ENCODE measurements around the gene PPFIA2. TPM values are rescaled to one million over a fixed set of nuclear protein-coding genes. Genes with fewer than 3 reads are reported as not detected.

Gene PPFIA2
- total RNA-seq, 1 donor from 2014 or later, result not detected

DNA sequence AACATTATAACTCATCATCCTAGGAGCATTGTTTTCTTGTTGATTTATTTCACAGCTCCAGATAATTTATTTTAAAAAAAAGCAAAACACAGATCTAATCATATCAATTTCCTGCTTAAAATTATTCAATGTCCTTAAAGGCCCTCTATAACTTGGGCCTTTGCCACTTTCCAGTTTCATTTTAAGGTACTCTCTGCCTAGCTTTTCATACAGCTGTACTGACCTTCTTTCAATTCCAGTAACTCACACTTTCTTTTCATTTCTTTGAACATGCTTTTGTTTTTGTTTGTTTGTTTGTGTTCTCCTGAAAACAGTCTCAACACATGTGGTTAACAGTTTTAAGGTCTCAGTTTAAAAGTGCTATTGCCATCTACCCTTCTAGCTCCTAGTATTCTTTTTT is 399.4 kb downstream of the PPFIA2 start:
- intact Hi-C loops (cut with micrococcal nuclease), result no loop called here

DNA sequence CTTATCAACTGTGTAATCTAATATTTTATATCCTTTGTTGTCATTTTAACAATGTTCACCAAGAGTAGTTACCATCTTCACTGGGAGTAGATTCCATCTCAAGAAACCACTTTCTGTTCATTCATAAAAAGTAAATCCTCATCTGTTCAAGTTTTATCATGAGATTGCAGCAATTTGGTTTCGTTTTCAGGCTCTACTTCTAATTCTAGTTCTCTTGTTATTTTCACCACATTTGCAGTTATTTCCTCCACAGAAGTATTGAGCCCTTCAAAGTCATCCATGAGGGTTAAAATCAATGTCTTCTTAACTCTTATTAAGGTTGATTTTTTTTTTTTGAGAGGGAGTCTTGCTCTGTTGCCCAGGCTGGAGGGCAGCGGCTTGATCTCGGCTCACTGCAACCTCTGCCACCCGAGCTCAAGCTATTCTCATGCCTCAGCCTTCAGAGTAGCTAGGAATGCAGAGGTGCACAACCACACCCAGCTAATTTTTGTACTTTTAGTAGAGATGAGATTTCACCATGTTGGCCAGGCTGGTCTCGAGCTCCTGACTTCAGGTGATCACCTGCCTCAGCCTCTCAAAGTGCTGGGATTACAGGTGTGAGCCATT is 404.7 kb downstream of the PPFIA2 start:
- intact Hi-C loops (cut with micrococcal nuclease), result no loop called here

DNA sequence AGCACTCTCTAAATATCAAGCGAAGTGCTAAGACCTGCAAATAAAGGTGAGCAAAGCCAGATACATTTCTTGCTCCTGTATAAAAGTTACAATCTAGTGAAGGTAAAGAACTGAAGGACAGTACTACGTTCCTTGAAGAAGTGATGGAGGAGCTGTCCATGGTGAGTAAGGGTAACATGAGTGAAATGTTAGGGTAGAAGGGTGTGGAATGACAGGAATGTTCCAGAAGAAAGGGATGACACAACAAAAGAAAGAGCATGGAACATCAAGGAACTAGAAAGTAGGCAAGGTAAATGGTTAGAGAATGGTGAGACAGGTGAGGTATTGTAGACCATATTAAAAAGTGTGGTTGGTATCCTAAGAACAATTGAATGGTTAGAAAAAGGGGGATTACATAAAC is 408.8 kb downstream of the PPFIA2 start:
- intact Hi-C loops (cut with micrococcal nuclease), result no loop called here

DNA sequence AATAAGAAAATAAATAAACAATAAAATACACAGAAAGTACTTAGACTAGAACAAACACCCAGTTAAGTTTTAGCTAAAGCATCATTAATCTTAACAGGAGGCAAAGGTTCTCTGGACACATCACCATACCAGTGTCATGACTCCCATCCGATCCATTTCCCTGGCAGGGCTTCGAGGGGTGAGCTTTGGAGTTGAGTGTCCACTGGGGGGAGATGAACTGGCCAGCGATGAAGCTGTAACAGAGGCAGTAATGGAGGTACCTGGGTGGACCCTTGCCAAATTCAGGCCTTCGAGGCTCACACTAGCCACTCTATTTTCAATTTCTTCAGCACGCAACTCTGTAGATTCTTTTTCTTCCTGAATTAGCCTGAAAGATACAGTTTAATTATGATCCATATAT is 411.7 kb downstream of the PPFIA2 start:
- intact Hi-C loops (cut with micrococcal nuclease), result no loop called here

- intact Hi-C loops (cut with micrococcal nuclease), result no loop called here
Observed at GRCh38 chr12:81340910-81341309, 418.2 kb downstream of the PPFIA2 start.

DNA sequence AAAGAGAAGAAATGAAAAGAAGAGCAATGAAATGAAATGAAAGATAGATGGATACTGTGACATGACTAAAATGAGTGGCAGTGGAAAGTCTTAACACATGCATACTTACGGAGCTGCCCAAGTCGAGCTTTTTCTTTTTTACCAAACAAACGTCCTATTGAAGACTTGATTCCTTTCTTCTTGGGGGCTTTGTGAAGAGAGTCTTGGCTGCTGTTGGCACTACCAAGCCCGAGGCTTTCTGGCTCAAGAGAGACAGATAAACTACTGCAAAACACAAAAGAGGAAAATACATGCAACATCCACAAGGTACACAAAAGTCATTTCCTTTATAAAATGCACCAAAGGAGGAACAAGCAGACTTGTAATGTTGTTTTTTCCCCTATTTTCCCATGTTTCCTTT is 420.1 kb downstream of the PPFIA2 start:
- intact Hi-C loops (cut with micrococcal nuclease), result no loop called here

GRCh38 chr12:81337886-81338285 is 421.3 kb downstream of the PPFIA2 start:
- intact Hi-C loops (cut with micrococcal nuclease), result no loop called here

DNA sequence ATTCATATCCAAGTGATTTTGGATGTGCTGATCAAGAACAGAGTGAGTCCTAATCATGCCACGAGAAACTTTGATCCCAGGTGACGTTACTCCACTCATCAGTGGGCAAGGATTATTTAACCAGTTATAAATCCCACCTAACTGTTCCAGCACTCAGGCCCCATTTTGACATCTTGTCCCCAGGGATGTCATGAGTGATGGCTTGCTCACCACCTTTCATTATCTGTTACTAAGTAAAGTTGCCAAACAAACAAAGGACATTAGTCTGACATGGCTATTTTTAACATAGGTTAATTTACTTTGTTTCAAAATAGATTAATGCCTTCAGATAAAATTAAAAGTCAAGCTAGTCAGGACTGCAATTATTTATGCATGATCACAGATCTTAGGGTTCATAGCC is 425.3 kb downstream of the PPFIA2 start:
- intact Hi-C loops (cut with micrococcal nuclease), result no loop called here

DNA sequence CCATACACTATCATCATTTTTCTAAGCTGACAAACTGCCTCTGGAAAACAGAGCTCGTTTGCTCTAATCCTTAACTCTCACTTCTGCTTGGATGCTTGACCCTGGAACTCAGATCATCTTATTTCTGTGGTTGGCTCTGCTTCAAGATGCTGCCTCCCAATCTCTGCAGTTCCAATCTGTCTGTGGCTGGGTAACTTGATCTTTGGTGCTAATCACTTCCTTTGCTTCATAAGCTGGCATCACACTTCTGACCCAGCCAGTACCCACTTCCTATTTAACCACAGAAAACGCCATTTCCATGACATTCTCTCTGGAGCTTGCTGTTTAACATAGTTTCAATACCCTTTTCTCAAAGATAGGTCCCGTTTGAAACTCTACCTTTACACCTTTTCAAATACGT is 427.1 kb downstream of the PPFIA2 start:
- intact Hi-C loops (cut with micrococcal nuclease), result no loop called here

- intact Hi-C loops (cut with micrococcal nuclease), result no loop called here
Observed at GRCh38 chr12:81330480-81330879, 428.7 kb downstream of the PPFIA2 start.

DNA sequence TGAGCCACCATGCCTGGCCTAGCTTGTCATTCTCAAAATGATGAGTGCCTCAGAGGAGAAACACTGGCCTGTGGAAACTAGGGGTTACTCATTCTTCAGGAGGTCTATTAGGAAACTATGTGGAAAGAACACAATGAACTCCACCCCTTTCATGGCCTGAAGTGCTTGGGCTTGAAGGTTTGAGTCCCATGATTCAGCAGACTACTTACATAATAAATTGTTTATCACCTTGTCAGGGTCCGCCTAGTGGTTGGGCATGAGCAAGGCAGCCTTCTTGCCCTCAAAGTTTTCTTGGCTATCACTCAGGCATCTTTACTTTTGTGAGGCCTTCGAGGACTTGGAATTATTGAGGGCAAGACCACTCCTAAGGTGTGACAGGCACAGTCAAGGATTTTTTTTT is 430.1 kb downstream of the PPFIA2 start:
- intact Hi-C loops (cut with micrococcal nuclease), result no loop called here

- intact Hi-C loops (cut with micrococcal nuclease), result no loop called here
Observed at GRCh38 chr12:81327425-81327824, 431.7 kb downstream of the PPFIA2 start.

- intact Hi-C loops (cut with micrococcal nuclease), result no loop called here
Observed at GRCh38 chr12:81325086-81325485, 434.1 kb downstream of the PPFIA2 start.

DNA sequence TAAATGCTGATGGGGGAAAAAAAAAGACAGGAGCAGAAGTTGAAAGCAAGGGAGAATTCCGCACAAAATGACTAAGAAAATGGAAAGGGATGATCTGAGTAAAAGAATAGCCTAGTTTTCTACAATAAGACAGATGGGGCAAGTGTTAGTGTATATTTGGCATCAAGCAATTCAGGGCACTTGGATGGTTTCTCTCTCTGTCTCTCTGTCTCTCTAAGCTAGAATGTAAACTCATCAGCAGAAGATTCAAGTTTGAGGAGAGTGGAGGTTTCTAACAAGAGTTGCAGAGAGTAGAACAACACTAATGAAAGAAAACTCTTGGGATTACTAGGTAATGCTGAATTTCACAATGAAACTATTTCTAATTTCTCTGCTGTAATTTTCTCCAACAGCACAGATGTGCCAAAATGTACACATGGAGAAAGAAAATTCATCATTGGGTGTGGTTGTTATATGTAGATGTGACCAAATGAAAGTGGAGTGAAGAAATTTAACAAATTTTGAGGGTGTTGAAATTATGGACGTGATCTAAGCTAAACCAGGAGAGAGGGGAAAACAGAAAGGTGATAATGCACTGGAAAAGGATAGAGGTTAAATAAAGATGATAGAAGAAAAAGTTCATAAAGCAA is 444.1 kb downstream of the PPFIA2 start:
- intact Hi-C loops (cut with micrococcal nuclease), result no loop called here

- intact Hi-C loops (cut with micrococcal nuclease), result no loop called here
Observed at GRCh38 chr12:81303935-81304334, 455.2 kb downstream of the PPFIA2 start.

- intact Hi-C loops (cut with micrococcal nuclease), result no loop called here
Observed at GRCh38 chr12:81300454-81300853, 458.7 kb downstream of the PPFIA2 start.

GRCh38 chr12:81297601-81298000 is 461.5 kb downstream of the PPFIA2 start:
- intact Hi-C loops (cut with micrococcal nuclease), result no loop called here

DNA sequence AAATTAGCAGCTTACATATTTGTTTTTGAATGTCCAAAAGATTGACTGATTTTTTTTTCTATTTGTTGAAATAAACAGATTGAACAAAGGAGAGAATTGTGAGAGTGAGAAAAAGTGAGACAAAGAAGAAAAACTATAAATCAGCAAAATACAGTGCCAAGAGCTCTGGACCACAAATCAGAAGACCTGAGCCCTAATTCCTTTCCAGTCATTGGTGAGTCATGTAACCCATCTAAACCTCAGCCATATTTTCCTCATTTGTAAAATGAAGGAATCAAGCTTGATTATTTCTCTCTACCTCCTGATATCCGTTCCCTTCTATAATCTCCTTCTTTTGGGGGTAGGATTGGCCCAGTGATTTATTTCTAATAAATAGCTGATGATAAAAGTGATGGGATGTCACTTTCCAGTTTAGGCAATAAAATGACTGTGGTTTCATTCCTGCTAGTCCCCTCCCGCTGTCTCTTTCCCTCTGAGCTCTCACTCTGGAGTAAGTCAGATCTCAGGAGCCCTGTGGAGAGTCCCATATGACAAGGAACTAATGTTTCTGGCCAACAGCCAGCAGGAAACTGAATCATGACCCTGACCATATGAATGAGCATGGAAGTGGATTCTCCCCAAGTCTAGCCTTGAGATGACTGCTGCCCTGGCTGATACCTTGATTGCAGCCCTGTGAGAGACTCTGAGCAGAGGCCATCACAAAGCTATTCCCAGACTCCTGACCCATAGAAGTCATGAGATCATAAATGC is 462.4 kb downstream of the PPFIA2 start:
- intact Hi-C loops (cut with micrococcal nuclease), result no loop called here

GRCh38 chr12:81295251-81295650 is 463.9 kb downstream of the PPFIA2 start:
- intact Hi-C loops (cut with micrococcal nuclease), result no loop called here

- intact Hi-C loops (cut with micrococcal nuclease), result no loop called here
Observed at GRCh38 chr12:81294325-81295190, 464.6 kb downstream of the PPFIA2 start.

GRCh38 chr12:81288651-81289050 is 470.5 kb downstream of the PPFIA2 start:
- intact Hi-C loops (cut with micrococcal nuclease), result no loop called here

- intact Hi-C loops (cut with micrococcal nuclease), result no loop called here
Observed at GRCh38 chr12:81284137-81284536, 475.0 kb downstream of the PPFIA2 start.

Data from T-helper 2 cell treated with Interferon-gamma antibody and Interleukin-4, amounts not matched to agents 100 ng/mL and 5 ng/mL, for 36 hours (primary cell).